Upper lobe of left lung (tissue), 6 donors: ENCODE measurements around the gene KBTBD12. TPM values are rescaled to one million over a fixed set of nuclear protein-coding genes. Genes with fewer than 3 reads are reported as not detected.

Experiments
- ATAC-seq, 2 donors: fragments of 200-7000 bp; cut with Tn5 transposase; one replicate each; pipeline ENCODE4 v1.9.1; 2022; ENCODE audit warnings: mild to moderate bottlenecking in 2 of 2, moderate library complexity in 2 of 2; ENCODE audit not compliant: low FRiP score in 2 of 2
- DNase-seq, 2 donors: peaks; one replicate each; pipeline ENCODE4 v3.0.0-alpha.2; 2019 to 2020
- H3K27ac ChIP-seq, 4 donors: fragments of 200-600 bp; sonication (generic); one replicate each; pipeline ENCODE4 v1.5.1; 2016 to 2019
- H3K27me3 ChIP-seq, 4 donors: fragments of 200-600 bp; sonication (generic); one replicate each; pipeline ENCODE4 v1.5.1; 2017 to 2019
- H3K36me3 ChIP-seq, 4 donors: fragments of 200-600 bp; sonication (generic); one replicate each; pipeline ENCODE4 v1.5.1; 2016 to 2019
- H3K4me1 ChIP-seq, 4 donors: fragments of 200-600 bp; sonication (generic); one replicate each; pipeline ENCODE4 v1.5.1; 2018 to 2019
- H3K4me3 ChIP-seq, 4 donors: fragments of 200-600 bp; sonication (generic); one replicate each; pipeline ENCODE4 v1.5.1; 2017 to 2019; ENCODE audit warnings: mild to moderate bottlenecking in 2 of 4, moderate library complexity in 1 of 4
- H3K9me3 ChIP-seq, 4 donors: fragments of 200-600 bp; sonication (generic); one replicate each; pipeline ENCODE4 v1.5.1; 2018 to 2019
- EP300 ChIP-seq, 4 donors: sonication (generic); formaldehyde crosslinking; IDR thresholded peaks; one replicate each; pipeline ENCODE4 v1.5.1; 2017; ENCODE audit warnings: antibody characterized with exemption in 4 of 4, control low read depth in 2 of 4
- POLR2A ChIP-seq, 4 donors: fragments of 450-650 bp; IDR thresholded peaks; one replicate each; pipeline ENCODE4 v1.5.1; 2016 to 2017; ENCODE audit warnings: antibody characterized with exemption in 4 of 4, mild to moderate bottlenecking in 2 of 4
- POLR2AphosphoS5 ChIP-seq, 2 donors: sonication (generic); formaldehyde crosslinking; IDR thresholded peaks; one replicate each; pipeline ENCODE4 v1.5.1; 2017; ENCODE audit warnings: antibody characterized with exemption in 2 of 2
- WGBS, 2 donors: methylation state at CpG; one replicate each; pipeline ENCODE4 v1.1.5; 2017 to 2018; 5-methylcytosine and 5-hydroxymethylcytosine counted together
- small RNA-seq, 4 donors: library from RNA; depleted of rRNA; stranded (forward); fragments of <200 nt; gene quantifications; one replicate each; pipeline ENCODE3, GENCODE V24; 2016
- total RNA-seq, 6 donors: library from RNA; depleted of rRNA in 4 of 6; stranded (reverse); fragments of >200 nt in 4 of 6; gene quantifications; one replicate each; pipeline versions ENCODE4 v1.1.0 to v1.2.1, GENCODE V29; 2016 to 2021
- TF ChIP-seq, protein P1 (sequence below), 6 experiments: fragments of 450-650 bp in 4 of 6; fragments of 200-600 bp in 2 of 6; sonication (generic) in 2 of 6; IDR thresholded peaks; one replicate each; pipeline ENCODE4 v1.5.1; 2016 to 2019; ENCODE audit warnings: antibody characterized with exemption in 6 of 6
- donor health status: DM: no; HTN: no; CAD: no; lungs with moderate emphysema.
- donor health status: DM: no; HTN: yes; CAD: no; lungs with severe emphysema.

Gene KBTBD12
- total RNA-seq, 6 donors from 2014 or later, result 0.37 to 2.1 (median 0.71) TPM

DNA sequence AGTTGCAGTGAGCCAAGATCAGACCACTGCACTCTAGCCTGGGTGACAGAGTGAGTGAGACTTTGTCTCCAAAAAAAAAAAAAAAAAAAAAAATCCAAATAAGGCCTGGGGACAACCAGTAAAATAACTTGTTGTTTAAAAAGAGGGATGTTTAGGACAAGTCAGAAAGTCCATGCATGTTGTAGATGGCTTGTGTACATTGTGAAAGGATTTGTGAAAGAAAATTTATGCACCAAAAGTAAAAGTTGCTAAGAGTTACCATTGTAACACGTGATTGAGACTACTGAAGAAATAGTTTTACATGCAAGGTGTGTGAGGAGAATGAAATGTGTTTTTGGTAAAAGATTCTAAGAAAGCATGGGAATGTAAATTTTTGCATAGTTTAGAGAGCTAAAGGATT, 101.5 kb downstream of the KBTBD12 start:
- TF ChIP-seq, protein P1, sequence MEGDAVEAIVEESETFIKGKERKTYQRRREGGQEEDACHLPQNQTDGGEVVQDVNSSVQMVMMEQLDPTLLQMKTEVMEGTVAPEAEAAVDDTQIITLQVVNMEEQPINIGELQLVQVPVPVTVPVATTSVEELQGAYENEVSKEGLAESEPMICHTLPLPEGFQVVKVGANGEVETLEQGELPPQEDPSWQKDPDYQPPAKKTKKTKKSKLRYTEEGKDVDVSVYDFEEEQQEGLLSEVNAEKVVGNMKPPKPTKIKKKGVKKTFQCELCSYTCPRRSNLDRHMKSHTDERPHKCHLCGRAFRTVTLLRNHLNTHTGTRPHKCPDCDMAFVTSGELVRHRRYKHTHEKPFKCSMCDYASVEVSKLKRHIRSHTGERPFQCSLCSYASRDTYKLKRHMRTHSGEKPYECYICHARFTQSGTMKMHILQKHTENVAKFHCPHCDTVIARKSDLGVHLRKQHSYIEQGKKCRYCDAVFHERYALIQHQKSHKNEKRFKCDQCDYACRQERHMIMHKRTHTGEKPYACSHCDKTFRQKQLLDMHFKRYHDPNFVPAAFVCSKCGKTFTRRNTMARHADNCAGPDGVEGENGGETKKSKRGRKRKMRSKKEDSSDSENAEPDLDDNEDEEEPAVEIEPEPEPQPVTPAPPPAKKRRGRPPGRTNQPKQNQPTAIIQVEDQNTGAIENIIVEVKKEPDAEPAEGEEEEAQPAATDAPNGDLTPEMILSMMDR (IDR thresholded peaks at IDR 0.05), result no peak
- WGBS, 2 donors, result 88 to 94% methylated on average over 1 of the region's 1 CpG
- Histone ChIP-seq H3K36me3 (no peaks in the 10 kb centered on the region), H3K4me1 (peaks cover 0 to 1% (median 0%) of the 10 kb centered on the region in 4 donors), H3K27me3 (no peaks in the 10 kb centered on the region), H3K9me3 (no peaks in the 10 kb centered on the region), H3K4me3 (no peak overlapping the region), H3K27ac (no peak overlapping the region)
- no peak for ATAC-seq
- DNase-seq, result no peak

DNA sequence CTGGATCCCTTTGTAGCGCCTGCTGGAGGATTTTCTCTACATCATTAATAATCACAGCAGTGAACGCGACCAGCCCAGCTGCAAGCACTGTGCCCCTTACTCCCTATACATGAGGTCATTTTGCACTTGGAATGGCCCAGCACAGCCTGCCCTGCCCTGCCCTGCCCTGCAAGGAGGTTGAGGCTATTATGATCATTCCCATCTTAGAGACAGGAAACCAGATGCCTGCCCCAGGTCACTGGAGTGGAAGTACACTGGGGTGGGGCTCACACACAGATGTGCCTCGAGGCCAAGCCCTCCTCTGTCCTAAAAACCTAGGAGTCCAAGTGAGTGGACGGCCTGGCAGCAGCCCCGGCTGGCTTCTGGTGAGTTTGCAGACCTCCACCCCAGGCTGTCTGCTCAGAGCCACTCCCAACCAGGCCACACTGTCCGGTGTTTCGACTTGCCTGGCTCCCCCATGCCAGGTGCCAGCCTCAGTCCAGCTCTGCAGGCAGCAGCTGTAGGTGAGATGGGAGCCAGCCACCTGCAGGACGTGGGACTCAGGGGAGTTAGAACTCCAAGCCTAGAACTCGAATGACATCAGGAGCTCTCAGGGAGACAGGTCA, 106.8 kb downstream of the KBTBD12 start:
- Histone ChIP-seq H3K27me3 (no peaks in the 10 kb centered on the region), H3K4me1 (no peaks in the 10 kb centered on the region), H3K36me3 (no peaks in the 10 kb centered on the region), H3K27ac (no peak overlapping the region), H3K9me3 (no peaks in the 10 kb centered on the region), H3K4me3 (no peak overlapping the region)
- no peak for TF ChIP-seq EP300 (IDR thresholded peaks at IDR 0.05)
- TF ChIP-seq POLR2A (IDR thresholded peaks at IDR 0.05), result no peak
- no peak for TF ChIP-seq POLR2AphosphoS5 (IDR thresholded peaks at IDR 0.05)
- TF ChIP-seq, protein P1 (IDR thresholded peaks at IDR 0.05), result no peak
- peak; percentile 43 to 51 for ATAC-seq
- 88% methylated on average over 8 of the region's 10 CpGs for WGBS, 2 donors
- DNase-seq, result peak in 1 of 2 donors; percentile 56

DNA sequence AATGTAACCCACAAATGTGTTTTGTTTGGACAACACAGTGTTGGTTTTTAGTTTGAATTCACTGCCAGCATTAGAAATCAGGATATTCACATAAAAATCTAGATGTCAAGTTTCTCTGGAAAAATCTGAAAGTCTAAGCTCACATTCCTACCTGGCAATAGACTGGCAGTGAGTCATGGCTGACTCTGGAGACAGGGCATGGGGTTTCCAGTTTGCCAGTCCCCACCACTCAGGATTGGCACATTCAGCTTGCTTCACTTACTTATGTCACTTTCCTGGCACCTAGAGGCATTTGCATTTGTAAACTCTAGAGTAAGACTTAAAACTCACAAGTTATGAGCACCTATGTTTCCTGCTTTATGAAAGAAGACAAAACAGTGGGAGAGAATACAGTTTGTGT, 118.1 kb downstream of the KBTBD12 start:
- H3K27me3 ChIP-seq, result no peaks in the 10 kb centered on the region
- ATAC-seq (no peak), DNase-seq (no peak)
- H3K27ac ChIP-seq, result no peak overlapping the region
- no peaks in the 10 kb centered on the region for H3K9me3 ChIP-seq
- H3K4me3 ChIP-seq, result no peak overlapping the region
- no peaks in the 10 kb centered on the region for H3K4me1 ChIP-seq
- TF ChIP-seq POLR2AphosphoS5 (IDR thresholded peaks at IDR 0.05) (no peak), EP300 (IDR thresholded peaks at IDR 0.05) (no peak), POLR2A (IDR thresholded peaks at IDR 0.05) (no peak)
- TF ChIP-seq, protein P1 (IDR thresholded peaks at IDR 0.05), result no peak
- H3K36me3 ChIP-seq, result no peaks in the 10 kb centered on the region

DNA sequence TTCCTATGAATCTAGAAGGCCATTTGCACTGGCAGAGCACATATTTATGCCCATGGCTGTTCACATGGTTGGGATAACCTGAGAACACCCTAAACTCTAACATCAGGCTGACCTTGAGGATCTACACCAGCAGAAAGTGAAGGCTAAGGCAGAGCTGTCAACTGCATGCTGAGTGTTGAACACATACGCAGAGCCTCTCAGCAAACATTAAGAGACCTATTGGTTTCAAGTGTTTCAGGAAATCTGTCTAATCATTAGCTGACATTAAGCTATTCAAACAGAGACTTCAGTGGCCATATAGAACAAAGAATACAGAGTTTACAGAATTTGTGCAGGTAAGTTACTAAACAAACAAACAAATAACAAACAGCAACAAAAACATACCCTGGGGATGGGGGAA, 121.1 kb downstream of the KBTBD12 start:
- Histone ChIP-seq H3K36me3 (no peaks in the 10 kb centered on the region), H3K9me3 (no peaks in the 10 kb centered on the region), H3K27me3 (no peaks in the 10 kb centered on the region), H3K27ac (no peak overlapping the region), H3K4me3 (no peak overlapping the region), H3K4me1 (no peaks in the 10 kb centered on the region)
- DNase-seq (no peak), ATAC-seq (no peak)
- TF ChIP-seq POLR2AphosphoS5 (IDR thresholded peaks at IDR 0.05), result no peak
- TF ChIP-seq, protein P1 (IDR thresholded peaks at IDR 0.05), result no peak
- TF ChIP-seq POLR2A (IDR thresholded peaks at IDR 0.05), result no peak
- TF ChIP-seq EP300 (IDR thresholded peaks at IDR 0.05), result no peak
- 61 to 88% methylated on average over 1 of the region's 1 CpG for WGBS, 2 donors

Small RNA genes within 50 kb of the gene (small RNA-seq; reads per million reads assigned to genes)
- gene RNA5SP139, result 0 to 0.11 (median 0) reads per million in 4 donors

Other genes starting within 250 kb of the KBTBD12 start
- gene ABTB1, start 242.3 kb upstream of the KBTBD12 start, total RNA-seq, result 100 to 1,000 TPM in 2 of 6 donors, 10 to 100 TPM in 4; 28.0 to 262 (median 65.8) TPM
- gene MGLL, start 92.7 kb upstream of the KBTBD12 start, total RNA-seq, result 100 to 1,000 TPM; 128 to 253 (median 190) TPM
- gene SEC61A1, start 137.2 kb downstream of the KBTBD12 start, total RNA-seq, result 100 to 1,000 TPM in 5 of 6 donors, 10 to 100 TPM in 1; 80.7 to 193 (median 164) TPM
- gene RUVBL1, start 208.6 kb downstream of the KBTBD12 start, total RNA-seq, result 10 to 100 TPM; 16.0 to 26.9 (median 21.8) TPM
- 10 to 100 TPM; 14.9 to 38.8 (median 17.9) TPM for gene EEFSEC, start 238.2 kb downstream of the KBTBD12 start, total RNA-seq